HG03066 (cell line): Measurements from ENCODE around the gene CHD2.

ENCODE experiments used
- ATAC-seq: cut with Tn5 transposase; IDR thresholded peaks from one replicate; pipeline ENCODE4 v1.9.1; 2021; ENCODE audit warnings: low read depth; ENCODE audit not compliant: unreplicated experiment

CHD2 gene

DNA sequence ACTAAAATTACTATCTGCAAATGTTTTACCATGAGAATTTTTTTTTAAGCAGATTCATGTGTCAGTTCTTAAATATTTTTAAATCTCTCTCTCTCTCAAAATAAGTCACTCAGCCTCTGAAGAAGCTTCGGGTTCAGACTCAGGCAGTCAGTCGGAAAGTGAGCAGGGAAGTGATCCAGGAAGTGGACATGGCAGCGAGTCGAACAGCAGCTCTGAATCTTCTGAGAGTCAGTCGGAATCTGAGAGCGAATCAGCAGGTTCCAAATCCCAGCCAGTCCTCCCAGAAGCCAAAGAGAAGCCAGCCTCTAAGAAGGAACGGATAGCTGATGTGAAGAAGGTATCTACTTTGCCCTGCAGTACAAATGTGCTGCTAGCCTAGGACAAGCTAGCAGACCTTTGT lies 24.1 kb downstream of the CHD2 start:
- no peak for ATAC-seq

GRCh38 chr15:92925454-92925853 lies 25.3 kb downstream of the CHD2 start:
- ATAC-seq: no peak

GRCh38 chr15:92928225-92928750 lies 28.2 kb downstream of the CHD2 start:
- no peak for ATAC-seq

DNA sequence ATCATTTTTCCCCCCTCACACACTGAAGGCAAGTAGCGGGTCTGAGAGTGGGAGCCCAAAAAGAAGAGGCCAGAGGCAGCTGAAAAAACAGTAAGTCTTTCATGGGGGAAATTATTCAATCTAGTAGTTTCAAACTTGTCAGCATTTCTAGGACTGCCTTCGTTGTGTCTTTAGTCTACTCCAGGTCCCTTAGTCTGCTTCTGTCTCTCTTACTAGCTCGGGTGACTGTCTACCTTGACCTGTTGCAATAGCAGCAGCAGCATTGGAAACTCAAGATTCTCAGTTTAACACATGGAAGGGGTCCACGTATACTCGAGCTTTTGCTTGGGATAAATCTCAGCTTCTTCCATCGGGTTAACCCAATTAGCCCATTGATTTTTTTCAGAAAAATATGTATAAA lies 28.9 kb downstream of the CHD2 start:
- no peak for ATAC-seq

DNA sequence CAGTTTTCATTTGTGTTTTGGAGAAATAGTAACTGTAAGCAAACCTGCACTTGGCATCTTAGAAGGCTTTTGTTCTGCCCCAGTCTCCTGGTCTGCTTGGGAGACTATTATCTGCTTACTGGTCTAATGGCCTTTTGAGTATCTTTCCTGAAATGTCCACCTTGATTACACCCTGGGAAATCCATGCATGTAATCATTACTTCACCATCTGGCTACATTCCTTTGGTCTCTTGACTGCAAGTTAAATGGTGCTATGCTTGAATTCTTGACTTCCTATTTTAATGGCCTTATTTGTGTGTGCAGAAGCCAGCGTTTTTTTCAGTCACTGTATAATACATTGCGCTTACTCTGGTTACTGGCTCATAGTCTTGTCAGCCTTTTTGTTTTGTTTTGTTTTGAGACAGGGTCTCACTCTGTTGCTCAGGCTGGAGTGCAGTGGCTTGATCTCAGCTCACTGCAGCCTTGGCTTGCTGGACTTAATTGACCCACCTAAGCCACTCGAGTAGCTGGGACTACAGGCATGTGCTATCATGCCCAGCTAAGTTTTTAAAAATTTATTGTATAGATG lies 30.0 kb downstream of the CHD2 start:
- no peak for ATAC-seq

DNA sequence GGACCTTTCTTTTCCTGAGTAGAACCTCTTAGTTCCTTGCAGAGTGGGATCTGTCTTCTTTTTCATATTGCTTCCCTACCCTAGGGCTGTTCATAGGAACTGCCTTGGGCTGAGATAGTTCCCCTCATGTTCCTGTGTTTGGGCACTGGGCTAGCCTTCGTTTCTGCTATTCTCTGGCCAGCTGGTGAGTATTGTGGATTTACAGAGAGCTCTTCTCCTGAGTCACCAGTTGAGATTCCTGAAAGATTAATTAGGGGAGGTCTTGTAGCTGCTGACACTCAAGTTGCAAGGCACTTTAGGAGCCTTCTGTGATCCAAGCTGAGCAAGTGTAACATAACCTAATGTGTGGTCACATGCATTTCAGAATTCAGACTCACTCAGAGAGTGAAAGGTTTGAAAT lies 30.7 kb downstream of the CHD2 start:
- no peak for ATAC-seq

- no peak for ATAC-seq
These were observed 33.0 kb downstream of the CHD2 start for GRCh38 chr15:92932946-92933649.

GRCh38 chr15:92933831-92934230 lies 33.7 kb downstream of the CHD2 start:
- ATAC-seq: no peak

DNA sequence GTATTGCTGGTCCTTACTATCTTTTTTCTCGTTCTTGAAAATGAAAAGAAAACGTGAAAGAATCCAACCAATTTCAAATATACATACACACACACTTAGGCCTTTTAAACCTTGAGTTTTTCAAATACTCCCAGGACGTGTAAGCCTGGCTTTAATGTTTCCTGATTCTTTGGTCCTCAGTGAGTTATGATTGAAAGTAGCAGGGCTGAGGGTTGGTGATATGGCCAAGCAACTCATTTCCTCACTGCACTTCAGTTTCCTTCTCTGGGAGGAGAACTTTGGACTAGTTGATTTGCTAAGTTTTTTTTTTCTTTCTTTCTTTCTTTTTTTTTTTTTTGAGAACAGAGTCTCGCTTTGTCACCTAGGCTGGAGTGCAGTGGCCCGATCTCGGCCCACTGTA lies 34.6 kb downstream of the CHD2 start:
- ATAC-seq: no peak

- ATAC-seq: no peak
These were observed 36.0 kb downstream of the CHD2 start for GRCh38 chr15:92936138-92936537.

DNA sequence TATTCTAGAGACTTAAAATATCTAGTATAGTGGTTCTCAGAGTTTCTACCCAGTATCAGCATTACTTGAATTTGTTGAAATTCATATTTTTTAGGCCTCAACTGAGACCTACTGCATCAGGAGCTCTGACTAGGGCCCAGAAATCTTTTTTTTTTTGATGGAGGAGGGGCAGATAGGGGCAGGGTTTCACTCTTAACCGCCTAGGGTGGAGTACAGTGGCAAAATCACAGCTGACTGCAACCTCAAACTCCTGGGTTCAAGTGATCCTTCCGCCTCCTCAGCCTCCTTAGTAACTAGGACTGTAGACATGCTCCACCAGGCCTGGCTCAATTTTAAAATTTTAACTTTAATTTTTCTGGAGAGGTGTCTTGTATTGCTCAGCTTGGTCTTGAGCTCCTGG lies 36.6 kb downstream of the CHD2 start:
- no peak for ATAC-seq

- ATAC-seq: no peak
These were observed 37.8 kb downstream of the CHD2 start for GRCh38 chr15:92937901-92938300.

GRCh38 chr15:92938387-92938786 lies 38.3 kb downstream of the CHD2 start:
- ATAC-seq: no peak

GRCh38 chr15:92941668-92942067 lies 41.5 kb downstream of the CHD2 start:
- ATAC-seq: no peak

- no peak for ATAC-seq
These were observed 42.6 kb downstream of the CHD2 start for GRCh38 chr15:92942706-92943105.

- no peak for ATAC-seq
These were observed 43.5 kb downstream of the CHD2 start for GRCh38 chr15:92943581-92943980.

DNA sequence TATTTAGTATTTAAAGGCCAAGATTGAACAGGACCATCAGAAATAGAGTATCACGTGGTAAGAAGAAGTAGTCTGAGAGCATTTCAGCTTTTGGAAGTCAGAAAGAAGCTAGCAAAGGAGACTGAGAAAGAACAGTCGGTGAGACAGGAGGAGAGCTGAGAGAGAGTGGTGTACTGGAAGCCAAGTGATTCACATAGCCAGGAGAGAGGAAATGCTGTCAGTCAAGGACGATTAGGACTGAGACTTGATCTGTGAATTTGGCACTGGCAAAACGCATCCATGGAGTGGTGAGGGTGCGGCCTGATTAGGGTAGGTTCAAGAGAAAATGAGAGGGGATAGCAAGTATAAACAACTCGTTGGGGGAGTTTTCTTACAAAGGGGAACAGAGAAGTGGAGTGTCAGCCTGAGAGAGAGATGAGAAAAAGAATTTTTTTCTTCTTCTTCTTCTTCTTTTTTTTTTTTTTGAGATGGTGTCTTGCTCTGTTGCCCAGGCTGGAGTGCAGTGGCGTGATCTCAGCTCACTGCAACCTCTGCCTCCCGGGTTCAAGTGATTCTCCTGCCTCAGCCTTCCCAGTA lies 44.9 kb downstream of the CHD2 start:
- ATAC-seq: no peak

- ATAC-seq: no peak
These were observed 47.1 kb downstream of the CHD2 start for GRCh38 chr15:92947071-92947730.

DNA sequence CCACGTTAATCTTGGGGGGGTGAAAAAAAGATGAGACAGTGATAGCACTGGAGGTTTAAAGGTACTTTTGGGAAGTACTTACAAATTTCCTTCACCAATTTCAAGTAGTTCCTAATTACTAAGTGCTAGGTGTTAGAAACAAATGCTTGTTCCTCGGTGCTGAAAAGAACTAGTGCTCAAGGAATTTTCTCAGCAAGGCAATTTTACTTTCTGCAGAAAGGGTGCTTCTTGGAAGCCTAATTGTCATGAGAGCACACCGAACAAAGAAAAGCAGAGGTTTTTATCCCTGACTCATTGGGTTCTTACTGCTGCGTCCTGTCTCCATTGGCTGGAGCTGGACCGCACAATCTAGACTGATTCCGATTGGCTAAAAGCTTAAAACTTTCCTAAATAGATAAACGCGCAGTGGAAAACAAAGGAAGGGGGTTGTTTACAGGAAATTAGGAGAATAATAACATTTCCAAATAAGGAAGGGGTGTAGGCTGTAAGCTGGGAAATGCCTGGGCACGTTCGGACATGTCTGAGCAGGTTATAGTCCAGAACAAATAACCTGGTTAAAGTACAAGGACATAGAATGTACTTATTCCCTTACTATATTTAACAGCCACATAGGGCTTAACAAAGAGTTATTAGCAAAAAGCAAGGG lies 49.6 kb downstream of the CHD2 start:
- ATAC-seq: no peak

DNA sequence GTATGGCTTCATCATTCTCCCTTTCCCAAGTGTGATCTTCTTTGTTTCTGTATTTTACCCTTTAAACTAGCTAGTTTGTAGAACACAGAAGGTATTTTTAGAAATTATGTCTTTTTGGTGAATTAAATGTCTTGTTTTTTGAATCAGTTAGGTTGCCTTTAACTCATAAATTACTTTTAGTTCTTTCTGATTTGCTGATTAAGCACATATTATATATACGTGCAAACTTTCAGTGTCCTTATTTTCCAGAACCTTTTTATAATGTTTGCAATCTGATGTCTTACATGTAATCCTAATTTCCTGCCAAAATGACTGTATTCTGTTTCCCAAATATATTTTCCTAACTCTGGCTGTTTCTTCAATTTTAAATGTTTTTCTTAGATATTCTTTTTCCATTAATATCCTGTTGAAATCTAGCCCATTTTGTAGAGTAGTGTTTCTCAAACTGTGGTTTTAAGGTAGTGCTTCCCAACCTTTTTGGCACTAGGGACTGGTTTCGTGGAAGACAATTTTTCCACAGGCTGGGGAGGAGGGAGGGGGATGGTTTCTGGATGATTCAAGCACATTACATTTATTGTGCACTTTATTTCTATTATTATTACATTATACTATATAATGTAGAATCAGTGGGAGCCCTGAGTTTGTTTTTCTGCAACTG lies 51.8 kb downstream of the CHD2 start:
- ATAC-seq: no peak

DNA sequence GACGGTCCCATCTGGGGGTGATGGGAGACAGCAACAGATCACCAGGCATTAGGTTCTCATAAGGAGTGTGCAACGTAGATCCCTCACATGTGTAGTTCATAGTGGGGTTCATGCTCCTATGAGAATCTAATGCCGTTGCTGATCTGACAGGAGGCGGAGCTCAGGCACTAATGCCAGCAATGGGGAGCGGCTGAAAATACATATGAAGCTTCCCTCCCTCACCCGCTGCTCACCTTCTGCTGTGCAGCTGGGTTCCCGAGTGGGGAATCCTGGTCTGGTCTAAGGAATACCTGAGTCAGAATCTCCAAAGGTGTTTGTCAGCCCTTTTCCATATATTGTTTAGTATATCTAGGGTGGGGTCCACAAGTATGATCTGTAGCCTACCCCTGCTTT lies 52.3 kb downstream of the CHD2 start:
- no peak for ATAC-seq
